ENCODE results near the gene C16orf92. TPM values are rescaled to one million over a fixed set of nuclear protein-coding genes. Genes with fewer than 3 reads are reported as not detected.

Gene C16orf92
- total RNA-seq, 2 donors from 2014 or later, result not detected

GRCh38 chr16:29988346-29989075 lies 34.5 kb upstream of the C16orf92 start:
- DNase-seq (ENCODE audit: low spot score), result no peak
- Histone ChIP-seq H3K4me3 (no peak overlapping the region), H3K27ac (no peak overlapping the region), H3K4me1 (replicated peaks) (no peaks in the 10 kb centered on the region), H3K27me3 (replicated peaks; ENCODE audit: insufficient read depth) (no peaks in the 10 kb centered on the region), H3K9me3 (no peaks in the 10 kb centered on the region), H3K36me3 (peaks cover 34 to 39% of the 10 kb centered on the region in 2 donors)
- 89% methylated on average over 17 of the region's 17 CpGs for WGBS
- intact Hi-C loops (cut with DNase I), result no loop called here
- TF ChIP-seq CTCF (IDR thresholded peaks at IDR 0.05), result no peak
- no peak for TF ChIP-seq POLR2AphosphoS5 (IDR thresholded peaks at IDR 0.05)
- TF ChIP-seq POLR2A (IDR thresholded peaks at IDR 0.05), result no peak

- H3K27ac ChIP-seq, result no peak overlapping the region
- no peak for DNase-seq (ENCODE audit: low spot score)
- no peak for TF ChIP-seq CTCF (IDR thresholded peaks at IDR 0.05)
- TF ChIP-seq POLR2AphosphoS5 (IDR thresholded peaks at IDR 0.05), result no peak
- no peak for TF ChIP-seq POLR2A (IDR thresholded peaks at IDR 0.05)
- H3K4me1 ChIP-seq (replicated peaks), result peaks cover under 1% of the 10 kb centered on the region
- H3K27me3 ChIP-seq (replicated peaks; ENCODE audit: insufficient read depth), result no peaks in the 10 kb centered on the region
- H3K9me3 ChIP-seq, result no peaks in the 10 kb centered on the region
- WGBS, result 84% methylated on average over 23 of the region's 23 CpGs
- intact Hi-C loops (cut with DNase I), result no loop called here
- H3K4me3 ChIP-seq, result no peak overlapping the region
- H3K36me3 ChIP-seq, result peaks cover 28 to 37% of the 10 kb centered on the region in 2 donors
Observed at GRCh38 chr16:29989111-29989858, 33.7 kb upstream of the C16orf92 start.

GRCh38 chr16:29990034-29990433 lies 33.0 kb upstream of the C16orf92 start:
- Histone ChIP-seq H3K27ac (no peak overlapping the region), H3K9me3 (no peaks in the 10 kb centered on the region), H3K27me3 (replicated peaks; ENCODE audit: insufficient read depth) (no peaks in the 10 kb centered on the region), H3K36me3 (peaks cover 22 to 35% of the 10 kb centered on the region in 2 donors), H3K4me3 (no peak overlapping the region), H3K4me1 (replicated peaks) (peaks cover 6% of the 10 kb centered on the region)
- TF ChIP-seq POLR2A (IDR thresholded peaks at IDR 0.05) (no peak), POLR2AphosphoS5 (IDR thresholded peaks at IDR 0.05) (no peak), CTCF (IDR thresholded peaks at IDR 0.05) (no peak)
- 69% methylated on average over 2 of the region's 2 CpGs for WGBS
- intact Hi-C loops (cut with DNase I), result loop anchor here (10.0 kb wide), 1 partner anchor 65 kb away; the partner anchor contains the start of gene KCTD13
- DNase-seq (ENCODE audit: low spot score), result no peak

GRCh38 chr16:29990883-29991570 lies 32.0 kb upstream of the C16orf92 start:
- no peak for DNase-seq (ENCODE audit: low spot score)
- no peaks in the 10 kb centered on the region for H3K9me3 ChIP-seq
- TF ChIP-seq CTCF (IDR thresholded peaks at IDR 0.05) (no peak), POLR2AphosphoS5 (IDR thresholded peaks at IDR 0.05) (no peak), POLR2A (IDR thresholded peaks at IDR 0.05) (no peak)
- no peaks in the 10 kb centered on the region for H3K27me3 ChIP-seq (replicated peaks; ENCODE audit: insufficient read depth)
- H3K4me1 ChIP-seq (replicated peaks), result peaks cover 6% of the 10 kb centered on the region
- intact Hi-C loops (cut with DNase I), result loop anchor here (10.0 kb wide), 1 partner anchor 66 kb away; the partner anchor contains the start of gene KCTD13
- no peak overlapping the region for H3K4me3 ChIP-seq
- peaks cover 12 to 25% of the 10 kb centered on the region in 2 donors for H3K36me3 ChIP-seq
- WGBS, result 93% methylated on average over 31 of the region's 35 CpGs
- no peak overlapping the region for H3K27ac ChIP-seq
